HEK293T (cell line): Measurements from ENCODE around the gene GAS2L2.

Source experiments
- ARNT ChIP-seq: fragments of 450-650 bp; IDR thresholded peaks from 2 replicates; pipeline ENCODE4 v1.6.1; 2017; ENCODE audit warnings: mild to moderate bottlenecking
- BHLHE40 ChIP-seq: fragments of 450-650 bp; IDR thresholded peaks from 2 replicates; pipeline ENCODE4 v1.6.1; 2016; ENCODE audit warnings: mild to moderate bottlenecking, moderate library complexity, borderline replicate concordance
- ELF4 ChIP-seq: fragments of 450-650 bp; IDR thresholded peaks from 2 replicates; pipeline ENCODE4 v1.6.1; 2017; ENCODE audit warnings: antibody characterized with exemption
- FOXA1 ChIP-seq: fragments of 450-650 bp; IDR thresholded peaks from 2 replicates; pipeline ENCODE4 v1.6.1; 2016; ENCODE audit warnings: mild to moderate bottlenecking
- FOXM1 ChIP-seq: fragments of 450-650 bp; IDR thresholded peaks from 2 replicates; pipeline ENCODE4 v1.6.1; 2017; ENCODE audit warnings: mild to moderate bottlenecking, borderline replicate concordance
- HDGF ChIP-seq: fragments of 450-650 bp; IDR thresholded peaks from 2 replicates; pipeline ENCODE4 v1.6.1; 2017; ENCODE audit warnings: antibody characterized with exemption, borderline replicate concordance
- L3MBTL2 ChIP-seq: fragments of 450-650 bp; conservative IDR thresholded peaks from 2 replicates; pipeline ENCODE4 v1.6.1; 2016; ENCODE audit warnings: mild to moderate bottlenecking
- LEF1 ChIP-seq: fragments of 450-650 bp; IDR thresholded peaks from 2 replicates; pipeline ENCODE4 v1.6.1; 2017; ENCODE audit warnings: mild to moderate bottlenecking, borderline replicate concordance
- NFRKB ChIP-seq: fragments of 450-650 bp; IDR thresholded peaks from 2 replicates; pipeline ENCODE4 v1.6.1; 2016; ENCODE audit warnings: mild to moderate bottlenecking, moderate library complexity
- SP1 ChIP-seq: fragments of 450-650 bp; IDR thresholded peaks from 2 replicates; pipeline ENCODE4 v1.6.1; 2017
- SUZ12 ChIP-seq: fragments of 450-650 bp; IDR thresholded peaks from 2 replicates; pipeline ENCODE4 v1.6.1; 2016; ENCODE audit warnings: mild to moderate bottlenecking
- TARDBP ChIP-seq: fragments of 450-650 bp; IDR thresholded peaks from 2 replicates; pipeline ENCODE4 v1.6.1; 2016
- ZNF384 ChIP-seq: fragments of 450-650 bp; IDR thresholded peaks from 2 replicates; pipeline ENCODE4 v1.6.1; 2016
- TF ChIP-seq, protein P1 (sequence below): fragments of 450-650 bp; IDR thresholded peaks from 2 replicates; pipeline ENCODE4 v1.6.1; 2016

DNA sequence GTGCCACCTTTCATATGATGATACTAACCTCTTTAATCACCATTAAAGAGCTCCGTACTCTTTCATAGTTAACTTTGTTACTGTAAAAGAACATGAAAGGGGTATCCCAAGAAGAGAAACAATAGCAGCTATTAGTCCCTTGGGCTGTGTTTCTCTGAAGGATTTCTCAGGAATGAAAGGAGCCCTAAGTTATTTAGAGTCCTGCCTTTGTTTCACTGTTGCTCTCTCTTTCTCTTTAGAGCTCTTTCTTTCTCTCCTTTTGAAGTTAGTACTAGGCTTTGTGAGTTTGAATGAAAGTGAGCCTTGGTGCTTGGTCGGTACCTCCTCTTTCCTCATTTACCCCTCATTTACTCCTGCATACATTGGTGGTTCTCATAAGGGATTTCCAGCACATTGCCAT is 42.1 kb downstream of the GAS2L2 start:
- no peak for TF ChIP-seq HDGF
- TF ChIP-seq BHLHE40 = no peak
- TF ChIP-seq, protein P1, sequence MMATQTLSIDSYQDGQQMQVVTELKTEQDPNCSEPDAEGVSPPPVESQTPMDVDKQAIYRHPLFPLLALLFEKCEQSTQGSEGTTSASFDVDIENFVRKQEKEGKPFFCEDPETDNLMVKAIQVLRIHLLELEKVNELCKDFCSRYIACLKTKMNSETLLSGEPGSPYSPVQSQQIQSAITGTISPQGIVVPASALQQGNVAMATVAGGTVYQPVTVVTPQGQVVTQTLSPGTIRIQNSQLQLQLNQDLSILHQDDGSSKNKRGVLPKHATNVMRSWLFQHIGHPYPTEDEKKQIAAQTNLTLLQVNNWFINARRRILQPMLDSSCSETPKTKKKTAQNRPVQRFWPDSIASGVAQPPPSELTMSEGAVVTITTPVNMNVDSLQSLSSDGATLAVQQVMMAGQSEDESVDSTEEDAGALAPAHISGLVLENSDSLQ = no peak
- TF ChIP-seq SUZ12 = no peak
- no peak for TF ChIP-seq ELF4
- TF ChIP-seq FOXM1 = no peak
- no peak for TF ChIP-seq TARDBP
- TF ChIP-seq ZNF384 = no peak
- no peak for TF ChIP-seq L3MBTL2
- no peak for TF ChIP-seq LEF1
- TF ChIP-seq SP1 = no peak
- no peak for TF ChIP-seq FOXA1
- no peak for TF ChIP-seq ARNT
- TF ChIP-seq NFRKB = no peak
